Motor neuron (in vitro differentiated cells): Measurements from ENCODE around the gene C2CD2L. TPM values are rescaled to one million over a fixed set of nuclear protein-coding genes. Genes with fewer than 3 reads are reported as not detected.
"Not testable (repeated sequence)": the region's sequence is repeated elsewhere in the genome, so short reads cannot be mapped to it uniquely, and the experiment has no call there.

Source experiments
- ATAC-seq, 8 experiments: fragments of 200-7000 bp; cut with Tn5 transposase; replicated peaks in 6 of 8; 2 replicates each; pipeline ENCODE4 v1.8.0; 2021; ENCODE audit warnings: mild to moderate bottlenecking in 8 of 8, moderate library complexity in 8 of 8
- H3K27ac ChIP-seq, 2 donors: fragments of 250-450 bp; sonication (Bioruptor Pico); 2 replicates each; pipeline ENCODE4 v1.9.0; 2021; ENCODE audit warnings: antibody characterized with exemption in 2 of 2, mild to moderate bottlenecking in 2 of 2, moderate library complexity in 1 of 2
- H3K4me1 ChIP-seq, 2 donors: fragments of 250-450 bp; sonication (Bioruptor Pico); replicated peaks in 1 of 2; 2 replicates each; pipeline ENCODE4 v1.6.1; 2021; ENCODE audit warnings: antibody characterized with exemption in 2 of 2, mild to moderate bottlenecking in 2 of 2, moderate library complexity in 1 of 2
- H3K4me3 ChIP-seq, 5 donors: fragments of 250-450 bp; sonication (Bioruptor Pico); 2 replicates each; pipeline ENCODE4 v1.9.0; 2021; ENCODE audit warnings: antibody characterized with exemption in 5 of 5, mild to moderate bottlenecking in 5 of 5, moderate library complexity in 4 of 5
- WGBS, 10 experiments: fragments of 450-650 bp; shearing (Covaris generic); methylation state at CpG; one replicate each; pipeline ENCODE4 v1.0.0; 2022; 5-methylcytosine and 5-hydroxymethylcytosine counted together
- in situ Hi-C, 9 experiments: fragments of 400-800 bp; cut with MboI; loops; one replicate each; pipeline ENCODE4 v1.15.0; 2021; ENCODE audit warnings: low sequenced_read_pairs in 9 of 9, low pct_unique_long_range_greater_than_20kb in 2 of 9; ENCODE audit not compliant: unreplicated experiment in 9 of 9
- total RNA-seq, 8 experiments: library from RNA; unstranded; fragments of 300-600 nt; gene quantifications; 2 replicates each; pipeline versions ENCODE4 v1.2.3 to v1.2.4, GENCODE V29; 2022

Gene C2CD2L
- total RNA-seq, 8 experiments from 2014 or later = 4.7 to 17.7 (median 8.7) TPM

- WGBS, 10 experiments = 0 to 8% (median 0%) methylated on average over 2 to 19 of the region's 54 CpGs; no CpG with 5 or more reads in 3 of the 10 experiments
- H3K27ac ChIP-seq = peak within 1 kb of the TSS; percentile 71 to 80
Measured at GRCh38 chr11:119121008-119121810, 14.1 kb downstream of the C2CD2L start, which contains the start of gene HINFP. HINFP (plus strand) TSS chr11:119121580; CDS start chr11:119126945, 5,365 bp downstream.

GRCh38 chr11:119121811-119122124 is 14.6 kb downstream of the C2CD2L start:
- H3K4me1 ChIP-seq = peaks cover 10 to 14% of the 10 kb centered on the region in 2 donors
- 0 to 1% (median 0%) methylated on average over 1 to 16 of the region's 20 CpGs; no CpG with 5 or more reads in 3 of the 10 experiments for WGBS, 10 experiments
- no peak for ATAC-seq
- peak overlapping the region; percentile 60 to 93 (median 71) for H3K4me3 ChIP-seq
- in situ Hi-C loops = loop anchor here in 1 of 9 experiments (25.0 kb wide), 1 partner anchor 216 kb away; the partner anchor contains the start of genes C1QTNF5, MFRP and RNF26
- peak overlapping the region; percentile 52 to 80 for H3K27ac ChIP-seq

More at GRCh38 chr11:119121008-119121810, 14.1 kb downstream of the C2CD2L start, which contains the start of gene HINFP:
- in situ Hi-C loops = loop anchor here in 1 of 9 experiments (25.0 kb wide), 1 partner anchor 216 kb away; the partner anchor contains the start of genes C1QTNF5, MFRP and RNF26
- Histone ChIP-seq H3K4me1 (peaks cover 10 to 14% of the 10 kb centered on the region in 2 donors), H3K4me3 (peak within 1 kb of the TSS; percentile 60 to 93 (median 71))
- ATAC-seq = peak; percentile 92 to 96 (median 95)

- Histone ChIP-seq H3K4me1 (peaks cover 4 to 6% of the 10 kb centered on the region in 2 donors), H3K27ac (no peak overlapping the region), H3K4me3 (no peak overlapping the region)
- in situ Hi-C loops = no loop called here
- no peak for ATAC-seq
- 87 to 100% (median 94%) methylated on average over 1 to 5 of the region's 6 CpGs; no CpG with 5 or more reads in 1 of the 10 experiments for WGBS, 10 experiments
Measured at GRCh38 chr11:119125821-119126220, 18.7 kb downstream of the C2CD2L start.

- peaks cover 4 to 6% of the 10 kb centered on the region in 2 donors for H3K4me1 ChIP-seq
- WGBS, 10 experiments = 42 to 100% (median 69%) methylated on average over 2 to 5 of the region's 5 CpGs; no CpG with 5 or more reads in 3 of the 10 experiments
- in situ Hi-C loops = no loop called here
- H3K4me3 ChIP-seq = no peak overlapping the region
- no peak for ATAC-seq
- no peak overlapping the region for H3K27ac ChIP-seq
Measured at GRCh38 chr11:119126675-119127268, 19.6 kb downstream of the C2CD2L start.

GRCh38 chr11:119130662-119131061 is 23.5 kb downstream of the C2CD2L start:
- WGBS, 10 experiments = 40 to 100% (median 83%) methylated on average over 1 to 2 of the region's 3 CpGs; no CpG with 5 or more reads in 3 of the 10 experiments
- no peak overlapping the region for H3K4me3 ChIP-seq
- H3K27ac ChIP-seq = no peak overlapping the region
- in situ Hi-C loops = no loop called here
- no peaks in the 10 kb centered on the region for H3K4me1 ChIP-seq
- no peak for ATAC-seq

GRCh38 chr11:119134389-119134978 is 27.3 kb downstream of the C2CD2L start:
- WGBS, 10 experiments = 79 to 83% (median 83%) methylated on average over 1 to 3 of the region's 4 CpGs; no CpG with 5 or more reads in 7 of the 10 experiments
- peak in 5 of 8 experiments; percentile 45 to 72 (median 48) for ATAC-seq
- no peak overlapping the region for H3K4me3 ChIP-seq
- in situ Hi-C loops = no loop called here
- no peaks in the 10 kb centered on the region for H3K4me1 ChIP-seq
- no peak overlapping the region for H3K27ac ChIP-seq

GRCh38 chr11:119139276-119139675 is 32.1 kb downstream of the C2CD2L start:
- H3K4me1 ChIP-seq, ATAC-seq, in situ Hi-C loops, H3K27ac ChIP-seq, H3K4me3 ChIP-seq: not testable (repeated sequence)
- 0 to 94% (median 79%) methylated on average over 1 to 10 of the region's 10 CpGs for whole genome bisulfite sequencing, 10 experiments

- in situ Hi-C loops = no loop called here
- no peak overlapping the region for H3K4me3 ChIP-seq
- ATAC-seq = peak; percentile 49 to 94 (median 68)
- H3K4me1 ChIP-seq = peaks cover 3 to 7% of the 10 kb centered on the region in 2 donors
- 0 to 83% (median 20%) methylated on average over 1 to 4 of the region's 7 CpGs; no CpG with 5 or more reads in 5 of the 10 experiments for WGBS, 10 experiments
- H3K27ac ChIP-seq = no peak overlapping the region
Measured at GRCh38 chr11:119144825-119145486, 37.8 kb downstream of the C2CD2L start.

GRCh38 chr11:119145551-119145950 is 38.4 kb downstream of the C2CD2L start:
- in situ Hi-C loops = no loop called here
- WGBS, 10 experiments = 0 to 90% (median 63%) methylated on average over 1 to 3 of the region's 3 CpGs; no CpG with 5 or more reads in 4 of the 10 experiments
- ATAC-seq = no peak

GRCh38 chr11:119147604-119148333 is 40.6 kb downstream of the C2CD2L start:
- WGBS, 10 experiments = 46 to 100% (median 54%) methylated on average over 1 to 3 of the region's 6 CpGs; no CpG with 5 or more reads in 2 of the 10 experiments
- ATAC-seq = no peak
- H3K4me1 ChIP-seq = peaks cover 9 to 12% of the 10 kb centered on the region in 2 donors
- no peak overlapping the region for H3K27ac ChIP-seq
- in situ Hi-C loops = no loop called here
- no peak overlapping the region for H3K4me3 ChIP-seq

More at GRCh38 chr11:119145551-119145950, 38.4 kb downstream of the C2CD2L start:
- H3K27ac ChIP-seq = no peak overlapping the region
- H3K4me3 ChIP-seq = no peak overlapping the region
- peaks cover 9 to 12% of the 10 kb centered on the region in 2 donors for H3K4me1 ChIP-seq

GRCh38 chr11:119148720-119149017 is 41.5 kb downstream of the C2CD2L start:
- Histone ChIP-seq H3K4me3 (peak overlapping the region; percentile 44 to 66 (median 52)), H3K4me1 (peaks cover 9 to 12% of the 10 kb centered on the region in 2 donors), H3K27ac (no peak overlapping the region)
- in situ Hi-C loops = no loop called here
- WGBS, 10 experiments = 0% methylated on average over 1 of the region's 16 CpGs; no CpG with 5 or more reads in 8 of the 10 experiments
- no peak for ATAC-seq
